SK-N-SH (cell line): Measurements from ENCODE around the gene XIRP2. TPM values are rescaled to one million over a fixed set of nuclear protein-coding genes. Genes with fewer than 3 reads are reported as not detected.
A peak's percentile ranks its signal among the peaks of the same experiment; 100 is the strongest.

Source experiments
- CTCF ChIA-PET: fragments of 300-600, 350-600 bp; formaldehyde crosslinking; extraction: SDS; loops from one replicate; lab custom pipeline; 2021; lab: Yijun Ruan, JAX
- POLR2A ChIA-PET: fragments of 350-600 bp; sonication (Branson Sonifier 250); formaldehyde crosslinking; extraction: SDS; loops from one replicate; lab custom pipeline; 2020; ENCODE audit warnings: antibody characterized with exemption, inconsistent platforms; lab: Yijun Ruan, JAX
- DNase-seq: peaks from one replicate; pipeline ENCODE4 v3.0.0; 2012
- H2AFZ ChIP-seq: fragments of 200-600 bp; sonication (generic); 2 replicates; pipeline ENCODE4 v1.8.1; 2016; ENCODE audit warnings: antibody characterized with exemption, mild to moderate bottlenecking, low read depth
- H3F3A ChIP-seq: fragments of 200-600 bp; sonication (generic); replicated peaks from 2 replicates; pipeline ENCODE3; 2016; ENCODE audit warnings: antibody characterized with exemption, mild to moderate bottlenecking; ENCODE audit not compliant: insufficient read depth
- H3K27ac ChIP-seq, 2 experiments: fragments of 200-500 bp in 1 of 2; fragments of 200-600 bp in 1 of 2; sonication (Bioruptor generic) in 1 of 2; sonication (generic), shearing (Covaris generic) in 1 of 2; 2 replicates each; pipeline versions ENCODE4 v1.5.1 to v1.6.1; 2014 to 2016; ENCODE audit warnings: low read depth in 2 of 2, inconsistent platforms in 1 of 2, low read length in 1 of 2, mild to moderate bottlenecking in 1 of 2, mixed read lengths in 1 of 2
- H3K27me3 ChIP-seq: fragments of 200-600 bp; sonication (generic), shearing (Covaris generic); 2 replicates; pipeline ENCODE4 v1.6.1; 2016; ENCODE audit warnings: mixed run types; ENCODE audit not compliant: insufficient read depth
- H3K36me3 ChIP-seq, 2 experiments: fragments of 200-500 bp in 1 of 2; fragments of 200-600 bp in 1 of 2; sonication (Bioruptor generic) in 1 of 2; sonication (generic) in 1 of 2; replicated peaks in 1 of 2; 2 replicates each; pipeline versions ENCODE3 to v1.5.1; 2014 to 2016; ENCODE audit warnings: low read length in 1 of 2, mild to moderate bottlenecking in 1 of 2; ENCODE audit not compliant: insufficient read depth in 2 of 2, control insufficient read depth in 1 of 2
- H3K4me1 ChIP-seq, 2 experiments: fragments of 200-500 bp in 1 of 2; fragments of 200-600 bp in 1 of 2; sonication (Bioruptor generic) in 1 of 2; sonication (generic), shearing (Covaris generic) in 1 of 2; 2 replicates each; pipeline versions ENCODE4 v1.5.1 to v1.6.1; 2014 to 2016; ENCODE audit warnings: low read depth in 1 of 2, low read length in 1 of 2, mixed run types in 1 of 2; ENCODE audit not compliant: insufficient read depth in 2 of 2, control insufficient read depth in 1 of 2
- H3K4me2 ChIP-seq: fragments of 200-600 bp; sonication (generic), shearing (Covaris generic); 2 replicates; pipeline ENCODE4 v1.6.1; 2017; ENCODE audit warnings: mixed run types
- H3K4me3 ChIP-seq, 2 experiments: fragments of 200-500 bp in 1 of 2; fragments of 200-600 bp in 1 of 2; sonication (Bioruptor generic) in 1 of 2; sonication (generic), shearing (Covaris generic) in 1 of 2; 2 replicates each; pipeline versions ENCODE4 v1.5.1 to v1.8.1; 2014 to 2016; ENCODE audit warnings: low read depth in 2 of 2, inconsistent platforms in 1 of 2, low read length in 1 of 2, mild to moderate bottlenecking in 1 of 2, mixed read lengths in 1 of 2, moderate library complexity in 1 of 2
- H3K79me2 ChIP-seq: fragments of 200-600 bp; sonication (generic); 2 replicates; pipeline ENCODE4 v1.8.1; 2017; ENCODE audit warnings: mild to moderate bottlenecking; ENCODE audit not compliant: insufficient read depth
- H3K9ac ChIP-seq: fragments of 200-600 bp; sonication (generic); 2 replicates; pipeline ENCODE4 v1.6.1; 2017; ENCODE audit warnings: mixed run types
- H3K9me2 ChIP-seq: fragments of 200-600 bp; sonication (generic); 2 replicates; pipeline ENCODE4 v1.6.1; 2017; ENCODE audit warnings: mixed run types
- H3K9me3 ChIP-seq: fragments of 200-600 bp; sonication (generic); 2 replicates; pipeline ENCODE4 v1.6.1; 2017; ENCODE audit warnings: mixed run types, mild to moderate bottlenecking, moderate library complexity
- H4K20me1 ChIP-seq: fragments of 200-600 bp; sonication (generic); 2 replicates; pipeline ENCODE4 v1.6.1; 2017; ENCODE audit warnings: mild to moderate bottlenecking, mixed run types; ENCODE audit not compliant: insufficient read depth
- ELF1 ChIP-seq: IDR thresholded peaks from 2 replicates; pipeline ENCODE4 v1.4.0; 2012
- EP300 ChIP-seq, 2 experiments: IDR thresholded peaks; 2 replicates each; pipeline versions ENCODE4 v1.4.0 to v1.6.1; 2012; ENCODE audit warnings: borderline replicate concordance in 1 of 2, low read depth in 1 of 2, low read length in 1 of 2
- FOSL2 ChIP-seq: IDR thresholded peaks from 2 replicates; pipeline ENCODE4 v1.4.0; 2012; ENCODE audit warnings: low read depth, mild to moderate bottlenecking, moderate library complexity, borderline replicate concordance
- FOXJ3 ChIP-seq: sonication (generic); formaldehyde crosslinking; IDR thresholded peaks from 2 replicates; pipeline ENCODE4 v1.5.1; 2020; ENCODE audit warnings: mild to moderate bottlenecking, missing genetic modification reagents
- GABPA ChIP-seq: IDR thresholded peaks from 2 replicates; pipeline ENCODE4 v1.4.0; 2012; ENCODE audit warnings: low read depth, mild to moderate bottlenecking
- JUND ChIP-seq: IDR thresholded peaks from 2 replicates; pipeline ENCODE4 v1.4.0; 2012
- MAX ChIP-seq: IDR thresholded peaks from 2 replicates; pipeline ENCODE4 v1.4.0; 2012; ENCODE audit warnings: low read depth
- MEF2A ChIP-seq: IDR thresholded peaks from 2 replicates; pipeline ENCODE4 v1.4.0; 2012; ENCODE audit warnings: low read depth, borderline replicate concordance
- MXI1 ChIP-seq: IDR thresholded peaks from 2 replicates; pipeline ENCODE4 v1.6.1; 2012; ENCODE audit warnings: mild to moderate bottlenecking, low read depth, low read length, improper control_type of control experiment
- NFIC ChIP-seq: IDR thresholded peaks from 2 replicates; pipeline ENCODE4 v1.4.0; 2012; ENCODE audit warnings: borderline replicate concordance
- NRF1 ChIP-seq: IDR thresholded peaks from 2 replicates; pipeline ENCODE4 v1.6.1; 2012; ENCODE audit warnings: low read depth, mild to moderate bottlenecking, low read length
- RFX5 ChIP-seq: IDR thresholded peaks from 2 replicates; pipeline ENCODE4 v1.6.1; 2012; ENCODE audit warnings: mild to moderate bottlenecking, improper control_type of control experiment, low read length
- RXRA ChIP-seq: IDR thresholded peaks from 2 replicates; pipeline ENCODE4 v1.4.0; 2012; ENCODE audit warnings: low read depth, mild to moderate bottlenecking, borderline replicate concordance
- SMC3 ChIP-seq: IDR thresholded peaks from 2 replicates; pipeline ENCODE4 v1.6.1; 2012; ENCODE audit warnings: low read depth, low read length, improper control_type of control experiment
- TAF1 ChIP-seq: IDR thresholded peaks from 2 replicates; pipeline ENCODE4 v1.6.1; 2012; ENCODE audit warnings: low read depth, mild to moderate bottlenecking, low read length, moderate library complexity, borderline replicate concordance
- TEAD4 ChIP-seq: IDR thresholded peaks from 2 replicates; pipeline ENCODE4 v1.4.0; 2012; ENCODE audit warnings: mild to moderate bottlenecking, borderline replicate concordance; ENCODE audit not compliant: insufficient read depth
- USF2 ChIP-seq: fragments of 150-350 bp; IDR thresholded peaks from 2 replicates; pipeline ENCODE4 v1.6.1; 2017; ENCODE audit warnings: antibody characterized with exemption, low read length, low read depth, borderline replicate concordance
- YY1 ChIP-seq: IDR thresholded peaks from 2 replicates; pipeline ENCODE4 v1.4.0; 2012; ENCODE audit warnings: low read depth, mild to moderate bottlenecking
- WGBS: methylation state at CpG from one replicate; pipeline ENCODE4 v1.1.6; 2017; ENCODE audit warnings: low lambda C conversion rate; 5-methylcytosine and 5-hydroxymethylcytosine counted together
- polyA plus RNA-seq, 3 experiments: library from polyadenylated mRNA; depleted of rRNA; stranded (reverse); fragments of >200 nt; gene quantifications; 2 replicates each; pipeline ENCODE4 v1.2.3, GENCODE V29; 2012
- TF ChIP-seq, protein P1 (sequence below): fragments of 200-600 bp; sonication (generic); IDR thresholded peaks from 2 replicates; pipeline ENCODE4 v1.6.1; 2017; ENCODE audit warnings: antibody characterized with exemption, mild to moderate bottlenecking, moderate library complexity

Gene XIRP2
- polyA plus RNA-seq, 1 of the 3 experiments (the other 2 are of a cell fraction): 0.02 TPM

DNA sequence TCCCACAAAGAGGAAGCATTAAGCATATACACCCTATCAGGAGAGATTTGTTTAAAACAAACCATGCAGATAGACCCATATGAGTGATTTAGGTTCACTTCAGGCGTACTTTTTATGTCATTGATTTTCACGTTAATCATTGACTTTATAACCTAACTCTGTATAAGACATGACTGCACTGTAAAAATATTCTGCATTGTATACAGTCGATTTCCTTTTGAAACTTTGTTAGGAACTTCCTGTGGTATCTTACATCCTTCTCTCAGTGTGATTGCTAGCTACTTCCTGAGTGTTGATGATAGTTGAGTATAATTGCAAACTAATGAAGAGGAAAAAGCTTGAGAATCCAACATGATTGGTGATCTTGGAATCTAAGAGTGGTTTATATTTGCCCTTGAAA is 69.4 kb downstream of the XIRP2 start:
- Histone ChIP-seq H3K9ac (no peak overlapping the region), H3K9me2 (no peaks in the 10 kb centered on the region), H2AFZ (no peak overlapping the region), H3K4me2 (no peak overlapping the region), H3K27ac (no peak overlapping the region), H3K4me3 (no peak overlapping the region), H3F3A (no peaks in the 10 kb centered on the region), H3K4me1 (no peaks in the 10 kb centered on the region; a peak in 2 of 4 replicates), H3K27me3 (no peaks in the 10 kb centered on the region), H4K20me1 (no peaks in the 10 kb centered on the region), H3K36me3 (no peaks in the 10 kb centered on the region), H3K9me3 (no peaks in the 10 kb centered on the region), H3K79me2 (no peaks in the 10 kb centered on the region)
- DNase-seq: no peak
- 58% methylated on average over 3 of the region's 3 CpGs for whole genome bisulfite sequencing
- CTCF ChIA-PET: no interaction called here
- POLR2A ChIA-PET: no interaction called here
- TF ChIP-seq MEF2A (no peak), MXI1 (no peak), EP300 (IDR thresholded peaks at IDR 0.05; ENCODE audit: borderline replicate concordance in 1 of 2, low read depth in 1 of 2, low read length in 1 of 2) (no peak), TAF1 (no peak), SMC3 (no peak), NRF1 (no peak), RFX5 (no peak), FOXJ3 (CRISPR knock-in tag) (no peak), NFIC (no peak)
- TF ChIP-seq, protein P1, sequence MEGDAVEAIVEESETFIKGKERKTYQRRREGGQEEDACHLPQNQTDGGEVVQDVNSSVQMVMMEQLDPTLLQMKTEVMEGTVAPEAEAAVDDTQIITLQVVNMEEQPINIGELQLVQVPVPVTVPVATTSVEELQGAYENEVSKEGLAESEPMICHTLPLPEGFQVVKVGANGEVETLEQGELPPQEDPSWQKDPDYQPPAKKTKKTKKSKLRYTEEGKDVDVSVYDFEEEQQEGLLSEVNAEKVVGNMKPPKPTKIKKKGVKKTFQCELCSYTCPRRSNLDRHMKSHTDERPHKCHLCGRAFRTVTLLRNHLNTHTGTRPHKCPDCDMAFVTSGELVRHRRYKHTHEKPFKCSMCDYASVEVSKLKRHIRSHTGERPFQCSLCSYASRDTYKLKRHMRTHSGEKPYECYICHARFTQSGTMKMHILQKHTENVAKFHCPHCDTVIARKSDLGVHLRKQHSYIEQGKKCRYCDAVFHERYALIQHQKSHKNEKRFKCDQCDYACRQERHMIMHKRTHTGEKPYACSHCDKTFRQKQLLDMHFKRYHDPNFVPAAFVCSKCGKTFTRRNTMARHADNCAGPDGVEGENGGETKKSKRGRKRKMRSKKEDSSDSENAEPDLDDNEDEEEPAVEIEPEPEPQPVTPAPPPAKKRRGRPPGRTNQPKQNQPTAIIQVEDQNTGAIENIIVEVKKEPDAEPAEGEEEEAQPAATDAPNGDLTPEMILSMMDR: no peak

- WGBS: 24% methylated on average over 4 of the region's 4 CpGs
- H3K9me3 ChIP-seq: no peaks in the 10 kb centered on the region
- H3K4me2 ChIP-seq: no peak overlapping the region
- TF ChIP-seq FOSL2 (no peak), RXRA (no peak), TEAD4 (no peak), FOXJ3 (CRISPR knock-in tag) (no peak), YY1 (no peak), USF2 (no peak), RFX5 (no peak), JUND (no peak), SMC3 (no peak), MAX (no peak), EP300 (IDR thresholded peaks at IDR 0.05; ENCODE audit: borderline replicate concordance in 1 of 2, low read depth in 1 of 2, low read length in 1 of 2) (no peak), ELF1 (no peak), NFIC (no peak), GABPA (no peak), TAF1 (no peak)
- TF ChIP-seq, protein P1: no peak
- no peaks in the 10 kb centered on the region for H3F3A ChIP-seq
- no peaks in the 10 kb centered on the region; a peak in 2 of 4 replicates for H3K4me1 ChIP-seq
- H3K9me2 ChIP-seq: no peaks in the 10 kb centered on the region
- H3K4me3 ChIP-seq: no peak overlapping the region
- no peak for DNase-seq
- ChIA-PET CTCF (interaction anchor here (0.7 to 1.1 kb wide), 2 partner anchors 14 to 253 kb away, joined by 3 to 4 read pairs; no protein-coding TSS in a partner anchor), POLR2A (no interaction called here)
- no peaks in the 10 kb centered on the region for H3K27me3 ChIP-seq
- no peaks in the 10 kb centered on the region for H3K79me2 ChIP-seq
- peak overlapping the region in 1 of 2 experiments; percentile 6; a peak in 2 of 4 replicates for H3K27ac ChIP-seq
- H4K20me1 ChIP-seq: no peaks in the 10 kb centered on the region
- no peaks in the 10 kb centered on the region for H3K36me3 ChIP-seq
- no peak overlapping the region for H2AFZ ChIP-seq
- H3K9ac ChIP-seq: no peak overlapping the region
Measured at GRCh38 chr2:166958986-166959481, 70.8 kb downstream of the XIRP2 start.
